HG02759 (cell line): ENCODE results near the gene HADHA.
"Not testable (repeated sequence)": the region's sequence is repeated elsewhere in the genome, so short reads cannot be mapped to it uniquely, and the experiment has no call there.

Source experiments
- ATAC-seq: cut with Tn5 transposase; IDR thresholded peaks from one replicate; pipeline ENCODE4 v1.9.1; 2021; ENCODE audit warnings: mild to moderate bottlenecking, moderate library complexity; ENCODE audit not compliant: unreplicated experiment

HADHA gene

DNA sequence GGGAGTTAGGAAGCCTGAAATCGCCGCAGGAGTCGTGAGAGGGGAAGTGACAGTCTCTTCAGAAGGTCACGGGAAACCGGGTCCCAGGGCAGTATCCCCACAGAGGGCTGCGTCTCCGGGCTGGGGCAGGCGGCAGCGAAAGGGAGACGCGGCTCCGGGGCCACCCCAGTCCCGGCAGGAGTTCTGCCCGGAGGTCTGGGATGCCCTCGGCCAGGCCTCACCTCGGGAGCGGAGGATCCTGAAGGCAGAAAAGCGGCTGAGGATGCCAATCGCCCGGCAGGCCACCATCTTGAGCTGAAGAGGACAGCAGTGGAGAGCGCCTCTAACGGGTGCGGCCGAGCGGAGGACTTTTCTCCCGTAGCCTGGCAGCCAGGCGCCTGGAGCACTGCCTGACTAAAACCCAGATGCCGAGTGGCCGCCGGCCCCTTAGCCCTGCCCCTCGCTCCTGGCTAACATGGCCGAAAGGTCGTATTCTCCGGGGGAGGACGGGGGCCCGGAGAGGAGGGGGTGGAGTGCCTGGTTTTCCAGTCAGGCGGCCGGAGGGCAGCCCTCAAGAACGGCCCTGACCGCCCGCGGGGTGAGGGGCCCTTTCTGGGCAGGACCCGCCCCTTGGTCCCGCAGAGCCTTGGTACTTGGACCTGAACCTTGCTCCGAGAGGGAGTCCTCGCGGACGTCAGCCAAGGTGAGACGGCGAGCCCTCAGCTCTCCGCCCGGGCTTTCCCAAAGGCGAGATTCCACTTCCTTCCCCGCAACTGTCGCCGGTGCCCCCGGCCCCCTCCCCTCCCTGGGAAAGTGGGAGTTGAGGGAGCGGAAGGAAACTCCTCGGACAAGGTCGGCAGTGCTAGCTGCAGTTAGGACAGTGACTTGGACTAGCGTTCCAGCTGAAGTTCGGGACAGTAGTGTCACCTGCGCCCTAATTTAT, at the start of gene HADHA, which contains the start of gene HADHB:
Gene HADHA (minus strand): TSS at position 324 of the 922 bp plus-strand sequence. CDS start 36 bp downstream, at position 288.
Gene HADHB (plus strand): TSS at position 631 of the 922 bp plus-strand sequence. CDS start 9,316 bp downstream, outside the sequence.
- ATAC-seq = peak; percentile 75

DNA sequence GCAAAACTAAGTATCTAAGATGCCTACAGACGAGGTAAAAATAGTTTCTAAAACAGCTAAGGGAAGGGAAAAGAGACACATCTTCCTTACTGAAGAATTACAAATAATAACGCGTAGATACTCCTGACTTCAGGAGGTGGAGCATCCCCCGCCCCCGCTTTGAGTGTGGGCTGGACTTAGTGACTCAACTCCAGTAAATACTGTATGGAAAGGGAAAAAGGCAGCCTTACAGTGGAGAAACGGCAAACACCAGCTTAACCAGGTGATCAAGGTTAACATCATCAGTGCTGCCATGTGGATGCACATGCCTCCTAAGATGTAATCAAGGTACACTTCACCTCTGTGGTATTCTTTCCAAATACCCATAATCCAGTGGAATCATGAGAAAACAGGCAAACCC, 48.2 kb upstream of the HADHA start:
- no peak for ATAC-seq

GRCh38 chr2:26290001-26290400, 45.6 kb upstream of the HADHA start:
- no peak for ATAC-seq

GRCh38 chr2:26285931-26286330, 41.5 kb upstream of the HADHA start:
- ATAC-seq = no peak

DNA sequence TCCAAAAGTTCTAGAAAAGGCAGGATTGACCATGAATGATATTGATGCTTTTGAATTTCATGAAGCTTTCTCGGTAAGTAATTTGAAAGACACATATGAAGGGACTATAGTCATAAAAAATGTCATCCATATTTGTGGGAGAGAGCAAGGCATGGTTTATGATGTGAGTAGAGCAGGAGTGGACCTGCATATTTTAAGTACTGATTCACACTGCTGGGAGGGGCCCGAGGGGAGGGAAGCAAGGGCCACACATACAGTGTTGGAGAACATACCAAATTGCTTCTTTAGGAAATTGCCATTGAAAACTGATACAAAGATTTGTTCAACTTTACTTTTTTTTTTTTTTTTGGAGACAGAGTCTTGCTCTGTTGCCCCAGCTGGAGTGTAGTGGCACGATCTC, 39.7 kb upstream of the HADHA start:
- no peak for ATAC-seq

DNA sequence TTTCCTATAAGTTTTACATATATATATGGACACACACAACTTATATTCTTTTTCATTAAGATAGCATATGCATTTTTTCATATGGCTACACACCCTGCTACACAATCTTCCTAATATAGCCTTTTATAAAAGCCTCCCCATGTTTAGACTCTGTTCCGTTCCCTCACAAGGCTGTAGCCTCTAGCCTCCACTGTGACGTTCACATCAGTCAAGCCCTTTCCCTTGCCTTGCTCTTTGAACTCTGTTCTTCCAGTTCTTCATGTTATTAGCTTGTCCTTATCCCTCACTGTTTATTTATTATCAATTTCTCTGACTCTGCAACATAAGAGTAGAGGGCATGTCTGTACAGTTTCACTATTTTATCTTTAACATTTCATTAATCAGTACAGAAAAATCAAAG, 39.2 kb upstream of the HADHA start:
- ATAC-seq = no peak

- no peak for ATAC-seq
Observed at GRCh38 chr2:26281226-26281625, 36.8 kb upstream of the HADHA start.

- no peak for ATAC-seq
Observed at GRCh38 chr2:26279886-26280285, 35.5 kb upstream of the HADHA start.

- no peak for ATAC-seq
Observed at GRCh38 chr2:26276484-26277227, 32.2 kb upstream of the HADHA start.

DNA sequence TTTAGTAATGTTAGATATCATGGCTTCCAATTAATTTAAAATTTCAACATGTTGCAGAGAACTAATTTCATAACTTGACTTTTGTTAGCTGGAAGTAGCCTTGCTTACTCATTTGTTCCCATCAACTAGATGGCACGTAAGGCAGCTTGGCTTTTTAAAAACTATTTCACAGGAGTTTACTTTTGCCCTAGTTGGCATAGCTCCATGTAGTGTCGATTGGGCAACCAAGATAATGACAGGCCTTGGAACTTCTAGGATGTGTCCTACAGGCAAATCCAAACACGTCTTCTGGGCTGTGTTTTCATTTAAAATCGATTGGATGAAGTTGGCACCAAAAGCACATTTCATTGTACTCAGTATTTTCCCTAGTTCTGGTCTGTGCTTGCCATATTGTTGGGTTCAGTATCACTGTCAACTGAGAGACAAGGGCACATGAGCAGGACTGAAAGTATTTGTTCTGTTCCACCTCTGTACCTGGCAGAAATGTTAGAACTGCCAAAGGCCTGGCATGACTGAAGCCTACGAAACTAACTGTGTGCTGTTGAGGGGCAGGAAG, 29.7 kb upstream of the HADHA start:
- no peak for ATAC-seq

DNA sequence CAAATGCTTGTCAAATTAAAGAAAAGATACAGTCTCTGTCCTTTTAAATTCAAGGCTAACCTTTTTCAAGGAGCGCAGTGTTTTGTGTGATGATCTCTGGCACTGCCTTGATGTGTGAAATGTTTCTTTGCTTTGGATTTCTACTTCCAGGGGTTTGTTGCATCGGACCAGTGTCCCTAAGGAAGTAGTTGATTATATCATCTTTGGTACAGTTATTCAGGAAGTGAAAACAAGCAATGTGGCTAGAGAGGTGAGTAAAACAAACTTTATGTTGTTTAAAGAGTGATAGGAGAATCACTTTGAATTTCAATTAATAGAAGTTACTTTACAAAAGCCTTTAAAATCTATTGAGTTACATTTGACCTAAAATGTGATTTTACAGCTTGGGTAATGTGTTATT, 29.1 kb upstream of the HADHA start:
- no peak for ATAC-seq

DNA sequence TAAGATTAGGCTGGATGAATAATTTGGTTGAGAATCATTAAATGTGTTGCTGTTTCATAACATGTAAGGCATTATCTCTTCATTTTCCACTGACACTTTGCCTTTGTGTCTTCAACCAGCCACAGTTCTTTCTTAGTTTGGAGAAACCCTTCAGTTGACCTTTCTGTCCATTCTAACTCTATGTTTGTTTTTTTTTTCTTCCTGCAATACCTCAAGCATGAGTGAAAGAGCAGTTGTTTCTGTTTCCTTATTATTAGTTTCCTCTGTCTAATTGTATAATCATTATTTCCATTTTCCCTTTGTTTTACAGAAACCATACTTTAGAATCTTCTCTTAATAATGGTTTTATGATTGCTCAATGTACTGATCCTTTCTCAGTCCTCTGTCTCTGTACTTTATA, 25.9 kb upstream of the HADHA start:
- ATAC-seq = no peak

DNA sequence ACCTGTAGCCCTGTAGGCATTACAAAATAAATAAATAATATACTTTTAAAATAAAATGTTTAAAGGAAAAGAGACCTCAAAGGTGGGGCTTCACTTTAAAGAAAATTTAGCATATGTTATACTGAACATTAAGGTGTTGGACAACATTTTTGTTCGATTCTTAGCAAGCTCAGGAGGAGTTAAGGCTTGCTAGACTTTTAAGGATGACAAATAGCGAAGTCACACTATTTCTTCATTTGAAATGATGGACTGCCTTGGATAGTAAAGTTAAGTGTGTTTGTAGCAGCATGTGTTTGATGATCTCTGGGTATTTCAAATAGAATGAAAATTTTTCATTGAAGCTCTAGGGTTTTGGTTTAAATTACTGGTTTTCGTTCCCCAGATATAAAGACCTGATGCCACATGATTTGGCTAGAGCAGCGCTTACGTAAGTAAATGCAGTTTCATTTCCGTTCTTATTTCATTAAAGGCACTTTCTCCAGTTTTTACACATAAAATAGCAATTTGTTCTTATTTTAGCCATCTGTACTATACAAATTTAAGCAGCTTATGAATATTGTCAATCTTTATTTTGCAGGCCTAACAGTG, 25.2 kb upstream of the HADHA start:
- no peak for ATAC-seq

DNA sequence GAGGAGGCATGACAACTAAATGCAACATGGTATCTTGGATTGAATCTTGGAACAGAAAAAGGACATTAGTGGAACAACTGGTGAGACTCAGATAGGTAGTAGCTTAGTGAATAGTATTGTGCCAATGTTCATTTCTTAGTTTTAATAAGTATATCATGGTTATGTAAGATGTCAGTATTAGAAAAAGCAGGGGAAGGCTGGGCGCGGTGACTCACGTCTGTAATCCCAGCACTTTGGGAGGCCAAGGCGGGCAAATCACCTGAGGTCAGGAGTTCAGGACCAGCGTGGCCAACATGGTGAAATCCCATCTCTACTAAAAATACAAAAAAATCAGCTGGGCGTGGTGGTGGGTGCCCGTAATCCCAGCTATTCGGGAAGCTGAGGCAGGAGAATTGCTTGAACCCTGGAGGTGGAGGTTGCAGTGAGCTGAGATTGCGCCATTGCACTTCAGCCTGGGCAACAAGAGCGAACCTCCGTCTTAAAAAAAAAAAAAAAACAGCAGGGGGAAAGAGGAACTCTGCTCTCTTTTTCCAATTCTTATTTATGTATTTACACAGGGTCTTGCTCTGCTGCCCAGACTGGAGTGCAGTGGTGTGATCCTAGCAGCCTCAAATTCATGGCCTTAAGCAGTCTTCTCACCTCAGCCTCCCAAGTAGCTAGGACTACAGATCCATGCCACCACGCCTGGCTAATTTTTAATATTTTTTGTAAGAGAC, 24.4 kb upstream of the HADHA start:
- ATAC-seq = not testable (repeated sequence)

GRCh38 chr2:26268213-26268612, 23.8 kb upstream of the HADHA start:
- no peak for ATAC-seq

- ATAC-seq = not testable (repeated sequence)
Observed at GRCh38 chr2:26258836-26259235, 14.4 kb upstream of the HADHA start.

GRCh38 chr2:26255759-26256384, 11.4 kb upstream of the HADHA start:
- no peak for ATAC-seq

- no peak for ATAC-seq
Observed at GRCh38 chr2:26251893-26252292, 7.5 kb upstream of the HADHA start.

DNA sequence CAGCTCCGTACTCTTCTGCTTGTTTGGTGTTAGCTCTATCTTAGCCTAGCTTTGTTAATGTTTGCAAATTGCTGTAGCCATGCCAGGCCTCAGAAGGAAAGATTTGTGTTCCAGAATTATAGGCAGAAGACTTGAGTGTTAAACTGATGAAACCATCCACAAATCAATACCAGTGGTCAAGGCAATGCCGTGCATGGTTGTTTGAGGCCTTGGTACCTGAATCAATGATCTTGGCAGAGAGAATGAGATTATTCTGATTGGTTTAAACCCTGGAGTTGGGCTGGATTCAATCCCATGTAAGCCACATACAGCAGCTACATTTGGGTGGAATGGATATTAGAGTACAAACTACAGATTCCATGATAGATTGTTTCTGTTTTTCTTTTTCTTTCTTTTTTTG, 5.2 kb upstream of the HADHA start:
- no peak for ATAC-seq

DNA sequence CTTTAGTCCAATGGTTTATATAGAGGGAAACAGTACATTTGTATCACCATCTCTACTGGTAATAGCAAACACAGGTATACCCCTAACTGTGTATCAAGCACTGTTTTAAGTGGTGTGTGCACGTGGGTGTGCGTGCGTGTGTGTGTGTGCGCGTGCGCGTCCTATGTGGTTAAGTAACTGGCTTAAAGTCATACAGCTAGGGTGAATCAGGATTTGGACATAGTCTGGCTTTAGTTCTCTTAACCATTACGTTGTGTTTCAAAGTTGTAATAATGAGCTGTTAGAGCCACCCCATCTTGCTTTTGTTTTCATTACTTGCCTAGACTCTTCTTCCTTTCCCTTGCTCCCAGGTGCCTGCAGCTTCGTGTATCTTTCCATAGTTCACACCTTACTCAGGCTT, 2.4 kb upstream of the HADHA start:
- ATAC-seq = no peak
